ENCODE data around the gene MAGEB17.
"Not testable (repeated sequence)": the region's sequence is repeated elsewhere in the genome, so short reads cannot be mapped to it uniquely, and the experiment has no call there.

MAGEB17 gene

DNA sequence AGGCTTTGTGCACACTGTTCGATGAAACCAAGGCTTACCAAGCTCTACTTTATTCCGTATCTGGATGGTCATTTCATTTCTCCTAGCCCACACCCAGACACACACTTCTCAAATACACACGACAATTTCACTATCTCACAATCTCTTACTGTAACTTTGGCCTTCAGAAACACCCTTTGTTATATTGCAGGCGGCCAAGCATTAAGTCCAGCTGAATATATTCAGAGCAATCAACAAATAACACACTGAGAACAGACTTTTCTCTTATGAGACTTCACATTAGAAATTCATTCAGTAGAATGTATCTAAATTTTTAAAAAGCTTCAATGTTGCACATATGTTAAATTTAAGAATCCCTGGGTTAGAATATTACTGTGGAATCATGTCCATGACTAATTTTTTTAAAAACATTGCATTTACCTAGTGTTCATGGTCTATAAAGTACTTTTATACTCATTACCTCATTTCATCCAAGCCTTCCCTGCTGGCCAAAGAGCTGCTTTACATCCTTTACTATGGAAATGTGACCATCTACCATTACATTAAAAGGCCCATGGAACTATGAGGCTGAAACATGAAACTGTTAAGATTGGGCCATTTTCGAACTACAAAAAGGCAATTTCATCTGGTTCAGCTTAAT lies 10.5 kb upstream of the MAGEB17 start:
- no peak for DNase-seq (ENCODE audit: low read depth, low spot score)

- DNase-seq (ENCODE audit: low read depth, low spot score), result no peak
These were observed 6.6 kb upstream of the MAGEB17 start for GRCh38 chrX:16160729-16161128.

GRCh38 chrX:16161173-16161572 lies 6.1 kb upstream of the MAGEB17 start:
- DNase-seq (ENCODE audit: low read depth, low spot score), result not testable (repeated sequence)

DNA sequence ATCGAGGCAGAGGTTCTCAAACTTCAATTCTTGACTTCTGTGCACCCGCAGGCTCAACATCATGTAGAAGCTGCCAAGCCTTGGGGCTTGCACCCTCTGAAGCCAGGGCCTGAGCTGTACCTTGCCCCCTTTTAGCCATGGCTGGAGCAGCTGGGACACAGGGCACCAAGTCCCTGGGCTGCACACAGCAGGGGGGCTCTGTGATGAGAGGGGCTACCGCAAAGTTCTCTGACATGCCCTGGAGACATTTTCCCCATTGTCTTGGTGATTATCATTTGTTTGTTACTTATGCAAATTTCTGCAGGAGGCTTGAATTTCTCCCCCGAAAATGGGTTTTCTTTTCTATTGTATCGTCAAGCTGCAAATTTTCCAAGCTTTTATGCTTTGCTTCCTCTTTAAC lies 4.9 kb upstream of the MAGEB17 start:
- no peak for DNase-seq (ENCODE audit: low read depth, low spot score)

GRCh38 chrX:16164748-16165147 lies 2.5 kb upstream of the MAGEB17 start:
- no peak for DNase-seq (ENCODE audit: low read depth, low spot score)

DNA sequence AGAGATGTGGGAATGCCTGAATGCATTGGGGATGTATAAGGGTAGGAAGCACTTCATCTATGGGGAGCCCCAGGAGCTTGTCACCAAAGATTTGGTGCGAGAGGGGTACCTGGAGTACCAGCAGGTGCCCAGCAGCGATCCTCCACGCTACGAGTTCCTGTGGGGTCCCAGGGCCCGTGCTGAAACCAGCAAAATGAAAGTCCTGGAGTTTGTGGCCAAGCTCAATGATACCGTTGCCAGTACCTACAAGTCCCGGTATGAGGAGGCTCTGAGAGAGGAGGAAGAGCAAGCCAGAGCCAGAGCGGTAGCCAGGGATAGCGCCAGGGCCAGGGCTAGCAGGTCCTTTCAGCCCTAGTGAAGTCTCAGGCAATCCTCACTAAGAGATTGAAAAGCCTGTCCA lies 3.8 kb downstream of the MAGEB17 start:
- DNase-seq (ENCODE audit: low read depth, low spot score), result no peak

DNA sequence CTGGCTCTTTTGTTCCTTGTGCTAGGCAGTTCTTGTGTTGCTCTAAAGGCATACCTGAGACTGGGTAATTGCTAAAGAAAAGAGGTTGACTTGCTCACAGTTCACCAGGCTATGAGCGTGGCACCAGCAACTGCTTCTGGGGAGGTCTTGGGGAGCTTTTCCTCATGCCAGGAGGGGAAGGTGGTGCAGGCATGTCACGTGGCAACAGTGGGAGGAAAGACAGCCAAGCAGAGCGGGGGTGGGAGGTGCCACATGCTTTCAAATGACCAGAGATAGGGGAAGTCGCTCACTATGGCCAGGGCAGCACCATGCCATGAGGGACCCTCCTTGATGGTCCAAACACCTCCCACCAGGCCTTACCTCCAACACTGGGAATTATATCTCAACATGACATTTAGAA lies 4.7 kb downstream of the MAGEB17 start:
- DNase-seq (ENCODE audit: low read depth, low spot score), result no peak

GRCh38 chrX:16172391-16172790 lies 5.1 kb downstream of the MAGEB17 start:
- DNase-seq (ENCODE audit: low read depth, low spot score), result no peak

DNA sequence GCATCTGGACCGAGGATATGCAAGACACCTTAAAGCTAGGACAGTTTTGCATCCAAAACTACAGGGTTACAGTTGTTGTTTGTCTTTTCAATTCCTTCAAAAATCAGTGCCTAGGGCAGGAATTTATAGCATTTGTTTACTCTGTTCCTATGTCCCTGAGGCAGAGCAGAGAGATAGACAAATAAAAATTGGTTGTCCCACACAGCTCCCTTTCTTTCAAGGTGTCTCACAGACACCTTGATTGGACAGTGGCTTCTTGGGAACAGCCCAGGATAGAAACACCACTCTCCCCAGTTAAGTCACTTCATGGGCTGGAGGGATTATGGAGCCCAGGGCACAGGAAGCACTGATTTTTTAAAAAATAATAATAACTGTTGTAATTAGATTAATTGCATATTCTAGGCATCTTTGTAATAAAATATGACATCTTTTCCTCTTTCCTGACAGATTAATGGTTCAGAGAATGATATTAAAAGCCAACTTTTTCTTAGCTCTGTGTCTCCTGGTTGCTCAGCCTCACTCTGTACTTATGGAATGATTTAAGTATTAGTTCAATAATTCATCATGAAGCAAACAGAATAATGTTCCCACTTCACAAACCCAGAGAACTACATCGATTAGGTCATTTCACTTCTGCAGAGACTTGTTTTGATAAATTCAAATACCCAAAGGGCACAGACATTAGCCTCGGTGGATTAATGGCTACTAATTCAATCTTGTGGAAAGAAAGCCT lies 8.2 kb downstream of the MAGEB17 start:
- DNase-seq (ENCODE audit: low read depth, low spot score), result no peak

DNA sequence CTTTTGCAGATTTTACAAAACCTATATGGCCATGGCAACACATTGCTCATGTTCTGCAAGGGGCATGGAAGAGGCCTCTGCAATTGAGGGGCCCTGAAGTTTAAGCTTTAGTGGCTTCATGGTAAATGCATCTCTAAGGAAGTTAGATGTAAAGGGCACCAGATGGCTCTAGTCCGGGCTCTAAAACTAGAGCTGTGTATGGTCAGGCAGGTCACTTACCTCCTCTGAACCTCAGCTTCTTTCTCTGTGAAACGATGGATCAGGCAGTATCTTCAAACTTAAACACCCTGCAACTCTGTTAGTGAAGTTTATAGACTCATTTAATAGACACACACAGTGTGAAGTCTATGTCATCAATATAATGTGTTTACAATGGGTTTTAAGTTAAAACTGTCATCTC lies 10.0 kb downstream of the MAGEB17 start:
- DNase-seq (ENCODE audit: low read depth, low spot score), result no peak

GRCh38 chrX:16183843-16184242 lies 16.6 kb downstream of the MAGEB17 start:
- DNase-seq (ENCODE audit: low read depth, low spot score), result not testable (repeated sequence)

- no peak for DNase-seq (ENCODE audit: low read depth, low spot score)
These were observed 18.4 kb downstream of the MAGEB17 start for GRCh38 chrX:16185725-16186136.

DNA sequence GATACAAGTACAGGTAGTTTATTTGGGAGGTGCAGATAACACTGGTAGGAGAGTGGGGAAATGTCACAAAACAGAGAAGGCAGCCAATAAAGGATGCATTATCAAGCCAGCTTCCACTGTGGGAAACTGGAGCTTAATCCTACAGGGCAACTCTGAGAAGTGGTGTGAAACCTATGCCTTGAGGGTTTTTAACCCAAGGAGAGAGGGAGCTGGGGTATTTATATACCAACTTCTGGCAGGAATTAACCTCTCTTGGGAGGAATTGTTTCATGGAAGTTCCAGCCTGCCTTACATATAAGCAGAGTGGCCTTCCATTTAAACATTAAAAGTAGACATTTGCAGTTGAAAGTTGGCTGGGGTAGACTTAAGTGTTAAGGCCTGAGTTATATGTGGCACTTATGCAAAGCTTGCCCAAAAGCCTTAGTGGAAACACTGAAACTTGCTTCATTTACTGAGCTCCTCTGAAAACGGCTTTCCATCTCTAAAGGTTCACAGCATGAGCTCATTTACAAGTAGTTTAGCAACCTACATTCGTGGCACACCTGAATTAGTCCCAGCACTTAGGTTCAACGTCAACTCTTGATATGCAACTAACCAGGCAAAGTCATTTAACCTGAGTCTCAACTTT lies 19.2 kb downstream of the MAGEB17 start:
- DNase-seq (ENCODE audit: low read depth, low spot score), result no peak

GRCh38 chrX:16187024-16187760 lies 19.9 kb downstream of the MAGEB17 start:
- no peak for DNase-seq (ENCODE audit: low read depth, low spot score)

DNA sequence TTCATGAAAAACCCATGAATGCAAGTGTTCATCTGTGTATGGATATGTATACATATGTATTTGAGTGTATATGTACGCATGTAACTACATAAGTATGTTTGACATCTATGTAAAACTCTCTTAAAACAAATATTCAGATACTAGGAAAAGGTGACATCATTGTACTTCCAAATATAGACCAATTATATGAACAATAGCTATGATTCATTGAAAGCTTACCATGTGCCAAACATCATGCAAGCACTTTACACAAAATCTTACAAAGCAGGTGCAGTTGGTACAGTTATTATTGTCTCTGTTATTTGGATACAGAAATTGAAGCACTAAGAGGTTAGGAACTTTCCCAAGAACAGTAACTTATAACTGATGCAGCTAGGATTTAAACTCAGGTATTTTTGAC lies 21.4 kb downstream of the MAGEB17 start:
- DNase-seq (ENCODE audit: low read depth, low spot score), result no peak

DNA sequence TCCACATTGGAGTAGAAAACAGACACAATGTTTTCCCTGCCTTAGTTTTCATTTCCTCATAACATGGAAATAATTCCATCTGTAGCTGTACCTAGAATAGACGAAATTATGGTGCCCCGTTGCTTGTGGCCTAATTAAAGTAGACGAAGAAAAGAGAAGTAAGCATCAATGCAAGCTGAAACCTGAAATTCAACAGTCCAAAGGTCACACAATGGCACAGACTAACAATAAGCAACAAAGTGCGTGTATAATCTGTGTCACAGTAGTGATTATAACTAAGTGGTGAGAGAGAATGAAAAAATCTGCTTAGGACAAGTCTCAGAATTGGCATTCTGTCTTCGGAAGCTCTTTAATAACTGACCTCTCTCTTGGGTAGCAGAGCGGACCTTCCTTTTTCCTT lies 24.3 kb downstream of the MAGEB17 start:
- DNase-seq (ENCODE audit: low read depth, low spot score), result no peak

DNA sequence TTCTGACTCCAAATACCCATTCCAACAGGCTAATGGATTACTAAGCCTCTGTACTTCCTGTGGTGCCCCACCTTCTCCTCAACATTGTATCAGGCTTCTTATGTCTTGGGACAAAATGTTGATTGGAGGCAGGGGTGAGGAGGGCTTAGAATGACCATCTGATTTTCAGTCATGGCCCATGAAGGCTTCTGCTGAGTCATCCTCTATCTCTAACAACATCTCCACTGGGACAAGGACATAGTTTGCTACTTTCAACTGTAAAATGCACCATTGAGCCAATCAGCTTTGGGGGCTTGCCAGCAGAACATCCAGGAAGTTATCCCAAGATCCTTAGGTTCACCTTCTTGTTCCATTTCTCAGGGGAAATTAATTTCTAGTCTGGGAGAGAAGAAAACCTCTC lies 29.5 kb downstream of the MAGEB17 start:
- DNase-seq (ENCODE audit: low read depth, low spot score), result no peak

- no peak for DNase-seq (ENCODE audit: low read depth, low spot score)
These were observed 32.1 kb downstream of the MAGEB17 start for GRCh38 chrX:16199343-16199742.

DNA sequence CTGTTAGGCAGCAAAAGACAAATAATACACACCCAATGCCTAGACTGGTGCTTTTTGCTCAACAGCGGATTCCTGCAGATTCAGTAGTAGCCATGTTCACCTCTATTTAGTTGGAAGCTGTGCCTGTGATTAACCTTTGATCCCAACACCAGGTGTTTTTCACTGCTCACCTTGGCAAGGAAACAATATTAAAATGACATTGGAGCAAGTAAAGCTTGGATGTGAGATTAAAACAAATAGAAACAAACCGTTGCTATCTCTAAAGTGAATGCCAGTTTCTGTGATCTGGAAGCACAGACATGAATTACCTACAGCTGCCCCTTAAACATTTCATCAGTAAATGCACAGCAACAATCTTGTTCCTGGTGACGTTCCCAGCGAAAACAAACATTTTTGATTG lies 35.7 kb downstream of the MAGEB17 start:
- no peak for DNase-seq (ENCODE audit: low read depth, low spot score)

GRCh38 chrX:16204538-16204937 lies 37.3 kb downstream of the MAGEB17 start:
- DNase-seq (ENCODE audit: low read depth, low spot score), result no peak

- no peak for DNase-seq (ENCODE audit: low read depth, low spot score)
These were observed 38.6 kb downstream of the MAGEB17 start for GRCh38 chrX:16205840-16206239.

DNA sequence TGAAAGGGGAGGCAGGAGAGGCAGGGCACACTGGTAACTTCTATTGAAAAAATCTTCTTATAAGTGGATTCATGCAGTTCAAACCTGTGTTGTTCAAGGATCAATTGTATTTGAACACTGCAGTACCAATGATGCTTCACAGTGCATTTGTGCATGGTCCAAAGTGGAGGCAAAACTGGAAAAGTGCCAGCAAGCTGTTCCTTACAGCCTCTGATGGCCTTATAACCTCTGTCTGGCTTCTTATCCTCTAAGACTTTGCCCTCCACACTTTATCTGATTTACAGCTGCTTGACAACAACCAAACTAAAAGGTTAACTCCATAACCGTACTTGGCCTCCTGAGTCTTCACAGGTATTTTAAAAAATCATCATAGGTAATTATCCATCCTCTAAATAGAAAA lies 40.4 kb downstream of the MAGEB17 start:
- DNase-seq (ENCODE audit: low read depth, low spot score), result no peak

All from activated naive CD8-positive, alpha-beta T cell treated with anti-CD3 and anti-CD28 coated beads, Interleukin-2, amount 50 U/mL, for 16 hours (primary cell).